Eye (tissue), 1 donor: ENCODE results near the gene RAPGEF3.

Source experiments
- DNase-seq: peaks from one replicate; pipeline ENCODE4 v3.0.0-alpha.2; 2015

RAPGEF3 gene, protein sequence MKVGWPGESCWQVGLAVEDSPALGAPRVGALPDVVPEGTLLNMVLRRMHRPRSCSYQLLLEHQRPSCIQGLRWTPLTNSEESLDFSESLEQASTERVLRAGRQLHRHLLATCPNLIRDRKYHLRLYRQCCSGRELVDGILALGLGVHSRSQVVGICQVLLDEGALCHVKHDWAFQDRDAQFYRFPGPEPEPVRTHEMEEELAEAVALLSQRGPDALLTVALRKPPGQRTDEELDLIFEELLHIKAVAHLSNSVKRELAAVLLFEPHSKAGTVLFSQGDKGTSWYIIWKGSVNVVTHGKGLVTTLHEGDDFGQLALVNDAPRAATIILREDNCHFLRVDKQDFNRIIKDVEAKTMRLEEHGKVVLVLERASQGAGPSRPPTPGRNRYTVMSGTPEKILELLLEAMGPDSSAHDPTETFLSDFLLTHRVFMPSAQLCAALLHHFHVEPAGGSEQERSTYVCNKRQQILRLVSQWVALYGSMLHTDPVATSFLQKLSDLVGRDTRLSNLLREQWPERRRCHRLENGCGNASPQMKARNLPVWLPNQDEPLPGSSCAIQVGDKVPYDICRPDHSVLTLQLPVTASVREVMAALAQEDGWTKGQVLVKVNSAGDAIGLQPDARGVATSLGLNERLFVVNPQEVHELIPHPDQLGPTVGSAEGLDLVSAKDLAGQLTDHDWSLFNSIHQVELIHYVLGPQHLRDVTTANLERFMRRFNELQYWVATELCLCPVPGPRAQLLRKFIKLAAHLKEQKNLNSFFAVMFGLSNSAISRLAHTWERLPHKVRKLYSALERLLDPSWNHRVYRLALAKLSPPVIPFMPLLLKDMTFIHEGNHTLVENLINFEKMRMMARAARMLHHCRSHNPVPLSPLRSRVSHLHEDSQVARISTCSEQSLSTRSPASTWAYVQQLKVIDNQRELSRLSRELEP

DNA sequence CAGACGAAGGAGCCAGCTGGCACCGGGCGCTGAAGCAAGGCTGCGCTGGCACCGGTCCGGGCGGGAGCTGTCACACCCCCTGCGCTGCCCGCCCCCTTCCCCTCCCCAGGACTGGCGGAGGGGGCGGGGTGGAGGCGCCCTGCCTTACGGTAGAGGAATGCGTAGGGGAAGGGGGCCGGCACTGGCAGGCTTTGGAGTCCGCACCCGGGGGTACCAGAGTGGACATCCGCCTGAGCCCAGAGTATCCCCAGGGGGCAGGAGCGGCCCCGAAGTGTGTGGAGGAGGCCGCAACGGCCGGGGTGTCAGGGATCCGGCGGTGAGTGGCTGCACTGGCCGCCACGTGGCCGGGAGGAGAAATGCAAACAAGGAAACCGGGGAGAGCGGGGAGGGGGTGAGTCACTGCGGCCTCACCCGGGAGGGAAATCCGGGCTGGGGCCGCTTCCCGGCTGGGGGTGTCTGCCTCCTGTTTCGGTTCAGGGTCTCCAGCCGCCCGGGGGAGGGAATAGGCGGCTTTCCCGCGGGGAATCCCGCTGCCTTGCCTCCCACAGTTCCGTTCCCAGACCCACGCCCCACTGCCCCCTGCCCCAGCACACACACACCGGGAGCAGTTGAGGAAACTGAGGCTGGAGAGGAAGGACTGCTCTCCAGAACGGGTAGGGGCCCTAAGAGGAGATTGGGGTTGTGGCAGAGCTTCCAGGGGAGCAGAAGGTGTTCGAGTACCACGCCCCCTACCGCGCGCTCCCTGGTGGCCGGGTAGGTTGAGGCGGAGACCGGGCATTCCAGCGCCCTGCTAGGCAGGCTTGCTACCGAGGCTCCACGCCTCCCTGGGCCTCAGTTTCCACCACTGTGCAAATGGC, at the start of gene RAPGEF3:
Gene RAPGEF3 (minus strand): TSS at position 47 of the 857 bp plus-strand sequence. CDS start 324 bp downstream, outside the sequence.
- peak; percentile 89 for DNase-seq

DNA sequence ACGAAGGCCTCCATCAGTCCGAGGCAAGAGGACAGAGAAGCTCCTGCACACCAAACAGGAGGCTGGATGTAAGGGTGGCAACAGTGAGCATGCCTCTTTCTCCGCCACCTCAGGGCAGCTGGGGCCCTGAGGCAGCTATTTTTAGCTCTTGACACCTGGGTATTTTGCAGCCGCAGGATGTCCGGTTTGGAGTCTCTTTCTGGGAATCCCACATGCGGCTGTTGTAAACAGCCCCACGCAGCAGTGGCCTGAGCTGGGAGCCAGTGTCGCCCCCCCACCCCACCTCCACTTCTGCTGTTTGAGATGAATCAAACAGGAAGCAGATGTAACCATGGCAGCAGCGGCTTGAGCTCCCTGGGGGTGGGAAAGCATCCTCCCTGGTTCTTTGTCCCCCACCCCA, 49.4 kb upstream of the RAPGEF3 start:
- DNase-seq, result peak; percentile 63

GRCh38 chr12:47807338-47807737, 48.7 kb upstream of the RAPGEF3 start:
- no peak for DNase-seq

DNA sequence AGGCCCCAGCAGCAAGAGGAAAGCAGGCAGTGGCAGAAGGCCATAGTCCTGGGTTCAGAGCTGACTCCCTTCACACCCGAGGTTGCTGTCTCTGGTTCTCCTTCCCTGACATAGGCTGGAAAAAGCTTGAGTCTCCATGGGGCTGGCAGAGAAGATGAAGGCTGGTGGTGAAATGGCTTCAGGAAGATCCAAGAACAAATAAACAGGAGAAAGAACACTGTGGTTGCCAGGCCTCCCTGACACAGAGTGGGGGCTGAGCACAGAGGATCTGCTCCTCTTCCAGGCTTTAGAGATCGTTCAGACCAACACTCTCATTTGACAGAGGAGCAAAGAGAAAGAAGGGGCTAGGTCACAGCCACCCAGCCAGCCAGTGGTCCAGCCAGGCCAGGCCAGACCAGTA, 46.7 kb upstream of the RAPGEF3 start:
- DNase-seq, result no peak

- no peak for DNase-seq
Measured at GRCh38 chr12:47804171-47804570, 45.5 kb upstream of the RAPGEF3 start.

DNA sequence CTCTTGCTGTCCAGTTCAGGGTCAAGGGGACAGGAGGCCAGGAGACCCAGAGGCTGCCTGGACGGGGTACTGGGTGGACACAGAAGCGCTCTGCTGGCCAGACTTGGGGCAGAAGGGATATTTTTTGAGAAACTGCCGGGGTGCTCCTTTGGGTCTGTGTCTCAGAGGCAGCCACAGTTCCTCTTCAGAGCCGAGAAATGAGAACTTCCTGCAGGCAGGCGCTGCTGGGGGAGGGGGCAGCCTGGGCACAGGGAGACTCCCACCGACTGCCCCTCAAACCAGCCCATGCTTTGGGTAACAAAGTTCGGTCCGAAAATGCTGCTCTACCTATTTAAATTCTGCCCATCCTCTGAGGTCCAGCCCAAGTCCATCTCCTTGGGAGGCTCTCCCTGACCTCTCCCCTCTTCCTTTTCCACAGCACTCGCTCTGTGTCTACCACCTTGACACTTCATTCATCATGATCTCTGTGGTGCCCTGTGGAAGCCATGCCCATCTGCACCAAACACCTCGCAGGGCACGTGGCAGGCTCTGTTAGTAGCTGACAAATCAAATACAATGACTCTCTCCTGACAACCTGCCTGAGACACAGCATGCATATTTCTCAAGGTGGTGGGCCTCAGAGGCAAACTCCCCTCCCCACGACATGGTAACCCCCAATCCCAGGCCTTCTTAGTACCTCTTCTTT, 44.7 kb upstream of the RAPGEF3 start:
- no peak for DNase-seq

GRCh38 chr12:47802312-47802711, 43.6 kb upstream of the RAPGEF3 start:
- peak; percentile 47 for DNase-seq

- no peak for DNase-seq
Measured at GRCh38 chr12:47801904-47802246, 43.2 kb upstream of the RAPGEF3 start.

DNA sequence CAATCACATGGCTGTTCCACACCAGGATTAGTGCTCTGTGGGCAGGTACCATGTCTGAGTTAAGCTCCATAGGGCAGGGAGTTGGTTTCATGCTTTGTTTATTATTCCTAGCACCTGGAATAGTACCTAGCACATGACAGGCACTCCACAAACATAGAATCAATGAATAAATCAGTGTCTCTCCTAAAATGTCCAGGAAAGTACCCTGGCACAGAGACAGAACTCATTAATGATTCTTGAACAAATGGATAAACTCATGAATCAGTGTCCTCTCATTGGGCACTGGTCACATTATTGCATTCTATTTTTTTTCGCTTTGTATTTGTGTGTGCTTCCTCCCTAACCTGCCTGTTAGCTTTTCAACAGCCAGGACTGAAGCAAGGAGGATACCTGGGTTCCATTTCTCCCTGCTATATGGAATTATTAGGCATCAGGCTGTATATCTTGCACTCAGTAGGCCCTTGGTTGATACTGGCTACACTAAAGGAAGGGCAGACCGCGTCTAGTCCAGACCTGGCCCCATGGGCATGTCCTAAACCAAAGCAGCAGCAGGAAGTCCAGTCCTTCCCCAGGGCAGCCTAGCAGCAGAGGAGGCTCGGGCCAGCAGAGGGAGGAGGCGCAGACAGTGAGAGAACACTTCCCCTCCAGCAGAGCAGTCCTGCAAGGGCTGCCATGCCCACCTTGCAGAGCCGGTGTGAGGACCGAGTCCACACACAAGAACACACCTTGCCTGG, 42.7 kb upstream of the RAPGEF3 start:
- DNase-seq, result no peak

GRCh38 chr12:47800582-47800981, 41.9 kb upstream of the RAPGEF3 start:
- DNase-seq, result no peak

GRCh38 chr12:47799357-47799955, 40.8 kb upstream of the RAPGEF3 start:
- DNase-seq, result no peak

GRCh38 chr12:47798382-47798948, 39.8 kb upstream of the RAPGEF3 start:
- no peak for DNase-seq

- DNase-seq, result no peak
Measured at GRCh38 chr12:47797441-47797840, 38.8 kb upstream of the RAPGEF3 start.

DNA sequence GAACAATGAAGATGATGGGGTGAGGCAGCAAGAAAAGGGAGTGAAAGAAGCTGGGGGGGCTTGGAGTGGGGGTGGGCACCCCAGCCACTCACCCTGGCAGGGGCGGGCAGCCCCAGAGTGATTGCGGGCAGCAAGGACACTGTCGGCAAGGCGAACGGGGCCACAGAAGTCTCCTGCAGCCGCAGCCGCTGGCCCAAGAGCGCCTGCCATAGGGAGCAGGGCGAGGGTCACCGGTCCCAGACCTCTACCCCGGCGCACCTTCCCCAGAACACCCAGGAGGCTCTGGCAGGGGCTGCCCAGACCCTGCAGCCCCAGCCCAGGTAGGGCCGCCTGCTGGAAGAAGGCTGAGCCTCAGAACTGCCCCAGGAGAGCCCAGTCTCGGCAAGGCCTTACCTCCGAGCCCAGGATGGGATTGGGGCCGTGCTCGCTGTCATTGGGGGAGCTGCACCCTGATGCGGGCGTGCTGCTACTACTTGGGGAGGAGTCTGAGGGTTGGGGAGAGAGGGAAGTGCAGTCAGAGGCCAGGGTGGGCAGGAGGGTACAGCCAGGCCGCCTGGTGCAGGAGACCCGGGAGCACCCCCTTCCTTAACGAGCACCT, 37.2 kb upstream of the RAPGEF3 start:
- DNase-seq, result no peak

DNA sequence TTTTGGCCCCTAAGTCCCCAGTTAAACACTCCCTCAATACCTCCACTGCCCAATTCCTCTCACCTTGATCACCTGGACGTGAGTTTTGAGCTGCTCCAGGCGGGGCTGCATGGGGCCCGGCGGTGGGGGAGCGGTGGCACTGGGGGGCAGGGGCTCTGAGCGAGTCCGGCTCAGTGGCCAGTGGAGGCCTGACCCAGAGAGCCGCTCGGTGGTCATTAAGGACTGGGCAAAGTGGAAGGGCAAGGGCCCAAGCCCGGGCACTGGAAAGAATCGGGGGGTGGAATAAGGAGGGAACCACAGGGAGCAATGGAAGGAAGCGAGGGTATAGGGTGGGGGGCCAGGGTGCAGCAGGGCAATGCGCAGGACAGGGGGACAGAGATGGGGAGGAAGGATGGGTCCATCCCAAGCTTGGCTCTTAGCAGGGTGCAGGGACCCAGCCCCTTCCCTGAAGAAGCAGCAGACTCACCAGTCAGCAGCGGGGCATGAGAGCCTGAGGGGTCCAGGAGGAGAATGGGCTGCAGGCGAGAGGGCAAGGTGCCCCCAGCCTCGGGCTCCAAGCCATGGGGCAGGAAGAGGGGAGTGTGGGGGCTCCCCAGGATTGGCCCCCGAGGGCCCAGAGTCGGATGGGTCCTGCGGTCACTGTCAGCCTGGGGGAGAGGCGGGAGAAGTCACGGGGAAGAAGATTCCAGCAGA, 36.6 kb upstream of the RAPGEF3 start:
- no peak for DNase-seq

DNA sequence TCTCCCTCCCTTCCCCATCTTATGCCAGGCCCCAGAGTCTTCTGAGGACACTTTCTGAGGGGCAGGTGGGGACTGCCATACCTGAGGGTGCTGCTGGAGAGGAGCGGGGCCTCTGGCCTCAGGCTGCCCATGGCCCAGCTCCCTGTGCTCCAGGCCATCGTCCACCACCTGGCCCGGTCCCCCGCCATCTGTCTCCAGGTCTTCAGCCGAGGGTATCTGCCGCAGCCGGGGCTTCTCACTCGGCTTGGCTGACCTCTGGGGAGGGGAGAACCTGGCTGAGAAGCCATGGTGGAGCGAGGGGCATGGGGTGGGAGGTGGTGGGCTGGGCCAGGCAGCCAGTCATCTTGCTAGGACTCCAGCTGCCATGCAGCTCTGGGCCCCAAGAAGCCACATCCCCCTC, 36.0 kb upstream of the RAPGEF3 start:
- DNase-seq, result no peak

DNA sequence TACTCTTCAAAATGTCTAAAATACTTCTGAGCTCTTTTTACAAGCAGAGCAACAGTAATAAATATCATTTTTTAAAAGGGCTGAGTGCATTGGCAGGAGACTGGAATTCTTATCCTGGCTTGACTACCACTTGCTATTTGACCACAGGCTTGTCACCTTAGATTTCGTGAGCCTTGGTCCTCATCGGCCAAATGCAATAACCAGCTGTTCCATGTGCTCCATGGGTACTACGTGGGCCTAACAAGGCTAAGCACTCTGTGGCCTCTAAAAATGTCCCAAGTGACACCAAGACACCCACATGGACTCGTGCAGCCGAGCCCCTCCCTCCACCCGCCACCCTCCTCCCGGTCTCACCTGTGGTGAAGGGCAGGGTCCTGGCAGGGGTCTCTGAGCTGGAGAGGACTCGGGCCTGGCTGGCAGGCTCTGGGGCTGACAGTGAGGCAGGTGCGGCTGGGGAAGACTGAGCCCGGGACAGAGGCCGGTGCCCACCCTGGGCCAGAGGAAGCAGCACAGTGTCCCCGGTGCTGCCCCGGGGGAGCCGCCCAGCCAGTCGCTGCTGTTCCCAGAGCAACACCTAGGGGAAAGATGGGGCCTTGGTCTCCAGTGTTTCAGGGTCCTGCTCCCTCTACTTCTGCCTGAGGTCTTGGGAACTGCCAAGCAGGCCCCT, 34.5 kb upstream of the RAPGEF3 start:
- no peak for DNase-seq

DNA sequence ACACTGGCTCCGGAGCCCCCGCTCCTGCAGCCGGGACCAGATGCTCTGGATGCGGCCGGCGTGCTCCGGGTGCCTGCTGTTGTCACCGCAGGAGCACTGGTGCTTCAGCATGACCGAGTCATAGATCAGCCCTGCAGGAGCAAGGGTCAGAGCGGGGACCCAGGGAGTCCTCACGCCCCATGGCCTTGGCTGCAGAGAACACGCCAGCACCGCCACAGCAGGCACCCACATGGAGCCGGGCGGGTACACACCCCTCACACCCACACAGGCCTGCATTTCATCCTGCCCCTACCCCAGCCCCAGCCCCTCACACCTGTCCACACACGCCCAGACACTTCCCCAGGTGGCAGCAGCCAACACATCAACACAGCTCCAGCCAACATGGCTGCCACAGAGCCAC, 33.2 kb upstream of the RAPGEF3 start:
- DNase-seq, result no peak

- DNase-seq, result no peak
Measured at GRCh38 chr12:47791351-47791746, 32.7 kb upstream of the RAPGEF3 start.
